ENCODE results near the gene GPR68. TPM values are rescaled to one million over a fixed set of nuclear protein-coding genes. Genes with fewer than 3 reads are reported as not detected.

The GPR68 gene
- total RNA-seq, 1 donor from 2014 or later, result 4.2 TPM

GRCh38 chr14:91257328-91258010 is 13.0 kb upstream of the GPR68 start:
- DNase-seq (ENCODE audit: extremely low spot score in 2 of 2), result no peak
- no peak overlapping the region for H3K27ac ChIP-seq
- no peaks in the 10 kb centered on the region for H3K9me3 ChIP-seq
- H3K4me3 ChIP-seq, result no peak overlapping the region
- H3K4me1 ChIP-seq, result peaks cover 26% of the 10 kb centered on the region
- H3K27me3 ChIP-seq, result no peaks in the 10 kb centered on the region
- intact Hi-C loops (cut with DNase I), result no loop called here
- TF ChIP-seq CTCF (IDR thresholded peaks at IDR 0.05), result no peak
- TF ChIP-seq POLR2AphosphoS5 (IDR thresholded peaks at IDR 0.05; ENCODE audit: insufficient read depth in 1 of 2, low read depth in 1 of 2), result no peak
- TF ChIP-seq POLR2A (IDR thresholded peaks at IDR 0.05), result no peak
- H3K36me3 ChIP-seq, result no peaks in the 10 kb centered on the region

GRCh38 chr14:91256661-91257060 is 12.2 kb upstream of the GPR68 start:
- intact Hi-C loops (cut with DNase I), result no loop called here
- TF ChIP-seq CTCF (IDR thresholded peaks at IDR 0.05), result no peak
- no peak for TF ChIP-seq POLR2AphosphoS5 (IDR thresholded peaks at IDR 0.05; ENCODE audit: insufficient read depth in 1 of 2, low read depth in 1 of 2)
- no peak for TF ChIP-seq POLR2A (IDR thresholded peaks at IDR 0.05)
- H3K36me3 ChIP-seq, result no peaks in the 10 kb centered on the region
- H3K27me3 ChIP-seq, result no peaks in the 10 kb centered on the region
- peaks cover 26% of the 10 kb centered on the region for H3K4me1 ChIP-seq
- DNase-seq (ENCODE audit: extremely low spot score in 2 of 2), result no peak
- no peaks in the 10 kb centered on the region for H3K9me3 ChIP-seq
- no peak overlapping the region for H3K4me3 ChIP-seq
- H3K27ac ChIP-seq, result no peak overlapping the region

- peaks cover 39% of the 10 kb centered on the region for H3K4me1 ChIP-seq
- intact Hi-C loops (cut with DNase I), result no loop called here
- DNase-seq (ENCODE audit: extremely low spot score in 2 of 2), result no peak
- no peaks in the 10 kb centered on the region for H3K27me3 ChIP-seq
- no peaks in the 10 kb centered on the region for H3K36me3 ChIP-seq
- H3K27ac ChIP-seq, result no peak overlapping the region
- H3K4me3 ChIP-seq, result no peak overlapping the region
- no peaks in the 10 kb centered on the region for H3K9me3 ChIP-seq
- no peak for TF ChIP-seq CTCF (IDR thresholded peaks at IDR 0.05)
- TF ChIP-seq POLR2AphosphoS5 (IDR thresholded peaks at IDR 0.05; ENCODE audit: insufficient read depth in 1 of 2, low read depth in 1 of 2), result no peak
- no peak for TF ChIP-seq POLR2A (IDR thresholded peaks at IDR 0.05)
Measured at GRCh38 chr14:91255026-91255695, 10.7 kb upstream of the GPR68 start.

- intact Hi-C loops (cut with DNase I), result no loop called here
- no peak overlapping the region for H3K27ac ChIP-seq
- H3K36me3 ChIP-seq, result no peaks in the 10 kb centered on the region
- DNase-seq (ENCODE audit: extremely low spot score in 2 of 2), result no peak
- H3K4me3 ChIP-seq, result no peak overlapping the region
- no peak for TF ChIP-seq POLR2A (IDR thresholded peaks at IDR 0.05)
- TF ChIP-seq POLR2AphosphoS5 (IDR thresholded peaks at IDR 0.05; ENCODE audit: insufficient read depth in 1 of 2, low read depth in 1 of 2), result no peak
- no peak for TF ChIP-seq CTCF (IDR thresholded peaks at IDR 0.05)
- H3K9me3 ChIP-seq, result no peaks in the 10 kb centered on the region
- peaks cover 39% of the 10 kb centered on the region for H3K4me1 ChIP-seq
- no peaks in the 10 kb centered on the region for H3K27me3 ChIP-seq
Measured at GRCh38 chr14:91254461-91254860, 10.0 kb upstream of the GPR68 start.

- peaks cover 39% of the 10 kb centered on the region for H3K4me1 ChIP-seq
- peak overlapping the region; percentile 71 for H3K27ac ChIP-seq
- H3K27me3 ChIP-seq, result no peaks in the 10 kb centered on the region
- no peak for DNase-seq (ENCODE audit: extremely low spot score in 2 of 2)
- TF ChIP-seq CTCF (IDR thresholded peaks at IDR 0.05) (no peak), POLR2AphosphoS5 (IDR thresholded peaks at IDR 0.05; ENCODE audit: insufficient read depth in 1 of 2, low read depth in 1 of 2) (no peak), POLR2A (IDR thresholded peaks at IDR 0.05) (no peak)
- no peaks in the 10 kb centered on the region for H3K9me3 ChIP-seq
- H3K4me3 ChIP-seq, result peak overlapping the region; percentile 55 to 68
- intact Hi-C loops (cut with DNase I), result no loop called here
- H3K36me3 ChIP-seq, result no peaks in the 10 kb centered on the region
Measured at GRCh38 chr14:91253795-91254323, 9.4 kb upstream of the GPR68 start.

Measured in vagina (tissue), 2 donors.